DOHH2 (cell line): ENCODE results near the gene INPP4B.

Source experiments
- H3F3A ChIP-seq: fragments of 200-600 bp; sonication (generic), shearing (Covaris generic); 2 replicates; pipeline ENCODE4 v1.6.0; 2016; ENCODE audit warnings: antibody characterized with exemption, mild to moderate bottlenecking; ENCODE audit not compliant: control insufficient read depth, insufficient read depth
- H3K27ac ChIP-seq: fragments of 200-600 bp; sonication (generic); 2 replicates; pipeline ENCODE4 v1.5.1; 2014; ENCODE audit warnings: low read depth, mild to moderate bottlenecking, low read length, moderate library complexity
- H3K27me3 ChIP-seq: fragments of 200-600 bp; sonication (generic); 2 replicates; pipeline ENCODE4 v1.6.1; 2014; ENCODE audit warnings: mild to moderate bottlenecking, low read length, mixed read lengths; ENCODE audit not compliant: control insufficient read depth
- H3K36me3 ChIP-seq: fragments of 200-600 bp; sonication (generic); 2 replicates; pipeline ENCODE4 v1.6.1; 2014; ENCODE audit warnings: mild to moderate bottlenecking, low read length, moderate library complexity, mixed read lengths; ENCODE audit not compliant: control insufficient read depth
- H3K4me1 ChIP-seq: fragments of 200-600 bp; sonication (generic); 2 replicates; pipeline ENCODE4 v1.6.1; 2014; ENCODE audit warnings: mild to moderate bottlenecking, low read length, mixed read lengths; ENCODE audit not compliant: control insufficient read depth
- H3K4me2 ChIP-seq: fragments of 200-600 bp; sonication (generic); 2 replicates; pipeline ENCODE4 v1.6.0; 2014; ENCODE audit warnings: mild to moderate bottlenecking, low read length, moderate library complexity
- H3K4me3 ChIP-seq: fragments of 200-600 bp; sonication (generic); 2 replicates; pipeline ENCODE4 v1.5.1; 2014; ENCODE audit warnings: mild to moderate bottlenecking, low read length, mixed read lengths
- H3K79me2 ChIP-seq: fragments of 200-600 bp; sonication (generic); 2 replicates; pipeline ENCODE4 v1.6.1; 2014; ENCODE audit warnings: mild to moderate bottlenecking, low read length, mixed read lengths; ENCODE audit not compliant: control insufficient read depth
- H3K9me2 ChIP-seq: fragments of 200-600 bp; sonication (generic); replicated peaks from 2 replicates; pipeline ENCODE4 v1.6.1; 2014; ENCODE audit warnings: mild to moderate bottlenecking, low read length, mixed read lengths; ENCODE audit not compliant: control insufficient read depth
- H3K9me3 ChIP-seq: fragments of 200-600 bp; sonication (generic); 2 replicates; pipeline ENCODE4 v1.6.1; 2014; ENCODE audit warnings: antibody characterized with exemption, low read length, mixed read lengths; ENCODE audit not compliant: control insufficient read depth, insufficient read depth
- H4K20me1 ChIP-seq: fragments of 200-600 bp; sonication (generic); 2 replicates; pipeline ENCODE4 v1.6.0; 2014; ENCODE audit warnings: low read depth, mild to moderate bottlenecking, antibody characterized with exemption, low read length, moderate library complexity; ENCODE audit not compliant: control insufficient read depth, insufficient read depth
- CTCF ChIP-seq: fragments of 200-600 bp; sonication (generic); IDR thresholded peaks from one replicate; pipeline ENCODE4 v1.5.1; 2014; ENCODE audit warnings: antibody characterized with exemption, mild to moderate bottlenecking, low read depth, low read length; ENCODE audit not compliant: poor library complexity, severe bottlenecking
- EZH2phosphoT487 ChIP-seq: fragments of 200-600 bp; sonication (generic); IDR thresholded peaks from 2 replicates; pipeline ENCODE4 v1.6.1; 2017; ENCODE audit warnings: borderline replicate concordance, mild to moderate bottlenecking, antibody characterized with exemption, low read length, moderate library complexity, mixed read lengths

The INPP4B gene

DNA sequence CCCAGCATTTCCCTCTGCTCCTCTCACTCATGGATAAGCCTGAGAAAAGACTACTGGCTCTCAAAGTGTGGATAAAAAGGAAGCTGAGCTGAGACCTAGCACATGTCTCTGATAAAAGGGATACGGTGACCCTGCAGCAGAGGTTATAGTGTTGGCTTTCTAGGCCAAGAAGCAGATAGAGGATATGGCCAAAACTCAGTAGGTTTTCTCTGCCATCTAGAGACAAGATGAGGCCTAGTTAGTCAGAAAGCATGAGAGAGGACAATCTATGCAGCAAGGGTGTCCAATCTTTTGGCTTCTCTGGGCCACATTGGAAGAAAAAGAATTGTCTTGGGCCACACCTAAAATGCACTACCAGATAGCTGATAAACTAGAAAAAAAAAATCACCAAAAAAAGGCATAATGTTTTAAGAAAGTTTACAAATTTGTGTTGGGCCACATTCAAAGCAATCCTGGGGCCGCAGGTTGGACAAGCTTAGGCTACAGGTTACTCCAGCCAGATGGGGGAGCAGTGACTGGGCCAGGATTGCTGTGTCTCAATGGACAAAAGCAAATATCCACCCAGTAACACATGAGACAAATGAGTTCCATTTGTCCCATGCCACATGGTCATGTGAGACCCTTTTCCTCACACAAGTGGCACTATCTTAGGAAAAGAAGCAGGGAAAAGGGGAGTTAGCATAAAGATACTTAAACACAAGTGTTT is 411.4 kb downstream of the INPP4B start:
- no peaks in the 10 kb centered on the region for H3K4me1 ChIP-seq
- no peaks in the 10 kb centered on the region for H4K20me1 ChIP-seq
- no peaks in the 10 kb centered on the region for H3K9me2 ChIP-seq
- H3K27ac ChIP-seq: no peak overlapping the region
- H3F3A ChIP-seq: no peaks in the 10 kb centered on the region
- H3K27me3 ChIP-seq: no peaks in the 10 kb centered on the region
- H3K4me2 ChIP-seq: no peak overlapping the region
- H3K36me3 ChIP-seq: no peaks in the 10 kb centered on the region
- TF ChIP-seq EZH2phosphoT487: no peak
- no peak for TF ChIP-seq CTCF
- H3K79me2 ChIP-seq: no peaks in the 10 kb centered on the region
- no peak overlapping the region for H3K4me3 ChIP-seq
- no peaks in the 10 kb centered on the region for H3K9me3 ChIP-seq

DNA sequence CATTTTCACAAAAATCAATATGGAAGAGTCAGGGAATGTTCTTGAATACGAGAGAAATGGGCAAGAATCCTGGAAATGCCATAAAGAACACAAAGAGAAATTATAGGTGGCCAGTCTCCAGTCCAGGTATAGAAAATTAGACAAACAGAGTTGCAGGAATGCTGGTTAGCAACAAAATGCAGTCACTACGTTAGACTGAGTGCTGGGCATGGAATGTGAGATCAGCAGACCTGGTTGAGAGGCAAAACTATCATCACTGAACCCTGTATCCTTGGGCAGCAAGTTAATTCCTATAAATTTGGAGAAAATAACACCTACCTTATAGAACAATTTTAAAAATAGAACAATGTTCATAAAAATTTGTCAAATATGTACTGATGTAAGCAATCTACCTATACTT is 417.4 kb downstream of the INPP4B start:
- Histone ChIP-seq H3K4me2 (no peak overlapping the region), H3K36me3 (no peaks in the 10 kb centered on the region), H4K20me1 (no peaks in the 10 kb centered on the region), H3K27ac (no peak overlapping the region), H3K9me3 (no peaks in the 10 kb centered on the region), H3F3A (no peaks in the 10 kb centered on the region), H3K4me3 (no peak overlapping the region), H3K4me1 (no peaks in the 10 kb centered on the region), H3K9me2 (no peaks in the 10 kb centered on the region), H3K79me2 (no peaks in the 10 kb centered on the region), H3K27me3 (no peaks in the 10 kb centered on the region)
- TF ChIP-seq CTCF (no peak), EZH2phosphoT487 (no peak)

DNA sequence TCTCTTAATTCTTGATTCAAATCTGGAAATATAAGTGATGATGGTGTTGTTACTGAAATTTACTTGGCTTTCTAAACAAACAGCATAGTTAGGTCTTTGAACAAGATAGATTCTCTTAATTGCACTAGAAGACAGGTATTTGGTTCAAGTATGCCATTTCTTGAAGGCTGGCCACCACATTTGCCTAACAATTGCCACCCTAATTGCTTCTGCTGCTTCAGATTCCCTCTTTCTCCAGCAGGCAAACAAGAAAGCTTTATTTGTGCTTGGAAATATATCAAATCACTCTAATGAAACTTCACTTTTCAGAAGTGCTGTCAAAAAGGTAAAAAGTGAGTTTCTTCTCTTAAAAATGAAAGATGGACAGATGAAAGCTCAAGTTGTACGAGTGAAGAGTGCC is 418.6 kb downstream of the INPP4B start:
- Histone ChIP-seq H3K9me2 (no peaks in the 10 kb centered on the region), H3K4me1 (no peaks in the 10 kb centered on the region), H3K79me2 (no peaks in the 10 kb centered on the region), H3K4me3 (no peak overlapping the region), H3K27me3 (no peaks in the 10 kb centered on the region), H3K36me3 (no peaks in the 10 kb centered on the region), H3K9me3 (no peaks in the 10 kb centered on the region), H3K27ac (no peak overlapping the region), H4K20me1 (no peaks in the 10 kb centered on the region), H3F3A (no peaks in the 10 kb centered on the region), H3K4me2 (no peak overlapping the region)
- TF ChIP-seq CTCF (no peak), EZH2phosphoT487 (no peak)
